ENCODE measurements around the gene TUBA4B. TPM values are rescaled to one million over a fixed set of nuclear protein-coding genes. Genes with fewer than 3 reads are reported as not detected.
"Not testable (repeated sequence)": the region's sequence is repeated elsewhere in the genome, so short reads cannot be mapped to it uniquely, and the experiment has no call there.

Gene TUBA4B
- total RNA-seq, 1 donor from 2014 or later = not detected

DNA sequence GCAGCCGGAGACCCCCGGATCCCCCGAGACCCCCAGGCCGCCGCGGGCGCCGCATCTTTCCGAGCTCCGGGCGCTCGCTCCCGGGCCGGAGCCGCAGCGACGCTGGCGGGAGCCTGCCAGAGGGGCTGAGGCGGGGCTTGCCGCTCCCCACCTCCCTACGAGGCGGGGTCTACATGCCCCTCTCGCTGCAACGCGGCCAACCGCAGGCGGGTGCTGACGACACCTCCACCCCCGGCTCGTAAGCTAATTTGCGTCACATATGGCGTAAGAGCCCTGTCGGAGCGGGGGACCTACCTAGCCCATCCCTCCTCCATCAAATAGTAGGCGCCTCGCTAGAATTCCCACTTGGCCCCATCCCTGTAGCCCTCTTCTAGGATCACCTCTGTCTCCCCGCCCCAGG lies 56.2 kb downstream of the TUBA4B start, which contains the start of gene PTPRN:
Gene PTPRN, minus strand, starts transcription at position 124 of the 400 bp plus-strand sequence. Its CDS starts 69 bp downstream, at position 55.
- Histone ChIP-seq H3K4me1 (ENCODE audit: control insufficient read depth in 3 of 3, insufficient read depth in 3 of 3, low read length in 3 of 3) (no peaks in the 10 kb centered on the region), H3K9ac (ENCODE audit: low read depth in 1 of 3, low read length in 3 of 3) (no peak within 1 kb of the TSS), H3K27me3 (ENCODE audit: control insufficient read depth in 3 of 3, insufficient read depth in 3 of 3, low read length in 3 of 3) (peaks cover 27 to 29% (median 28%) of the 10 kb centered on the region in 3 donors), H3K36me3 (ENCODE audit: control insufficient read depth in 3 of 3, insufficient read depth in 3 of 3, low read length in 3 of 3) (no peaks in the 10 kb centered on the region), H3K27ac (ENCODE audit: low read depth, low read length) (no peak within 1 kb of the TSS), H3K9me3 (ENCODE audit: control insufficient read depth in 3 of 3, low read length in 3 of 3) (no peaks in the 10 kb centered on the region), H3K4me3 (ENCODE audit: low read length in 3 of 3) (no peak within 1 kb of the TSS)

DNA sequence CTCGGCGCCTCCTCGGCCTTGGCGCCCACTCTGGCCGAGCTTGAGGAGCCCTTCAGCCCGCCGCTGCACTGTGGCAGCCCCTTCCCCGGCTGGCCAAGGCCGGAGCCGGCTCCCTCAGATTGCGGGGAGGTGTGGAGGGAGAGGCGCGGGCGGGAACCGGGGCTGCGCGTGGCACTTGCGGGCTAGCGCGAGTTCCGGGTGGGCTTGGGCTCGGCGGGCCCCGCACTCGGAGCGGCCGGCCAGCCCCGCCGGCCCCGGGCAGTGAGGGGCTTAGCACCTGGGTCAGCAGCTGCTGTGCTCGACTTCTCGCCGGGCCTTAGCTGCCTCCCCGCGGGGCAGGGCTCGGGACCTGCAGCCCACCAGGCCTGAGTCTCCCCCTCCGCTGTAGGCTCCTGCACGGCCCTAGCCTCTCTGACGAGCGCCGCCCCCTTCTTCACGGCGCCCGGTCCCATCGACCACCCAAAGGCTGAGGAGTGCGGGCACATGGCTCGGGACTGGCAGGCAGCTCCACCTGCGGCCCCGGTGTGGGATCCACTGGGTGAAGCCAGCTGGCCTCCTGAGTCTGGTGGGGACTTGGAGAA lies 59.7 kb downstream of the TUBA4B start:
- not testable (repeated sequence) for H3K9ac ChIP-seq (ENCODE audit: low read depth in 1 of 3, low read length in 3 of 3)
- peaks cover 19 to 24% (median 22%) of the 10 kb centered on the region in 3 donors for H3K27me3 ChIP-seq (ENCODE audit: control insufficient read depth in 3 of 3, insufficient read depth in 3 of 3, low read length in 3 of 3)

DNA sequence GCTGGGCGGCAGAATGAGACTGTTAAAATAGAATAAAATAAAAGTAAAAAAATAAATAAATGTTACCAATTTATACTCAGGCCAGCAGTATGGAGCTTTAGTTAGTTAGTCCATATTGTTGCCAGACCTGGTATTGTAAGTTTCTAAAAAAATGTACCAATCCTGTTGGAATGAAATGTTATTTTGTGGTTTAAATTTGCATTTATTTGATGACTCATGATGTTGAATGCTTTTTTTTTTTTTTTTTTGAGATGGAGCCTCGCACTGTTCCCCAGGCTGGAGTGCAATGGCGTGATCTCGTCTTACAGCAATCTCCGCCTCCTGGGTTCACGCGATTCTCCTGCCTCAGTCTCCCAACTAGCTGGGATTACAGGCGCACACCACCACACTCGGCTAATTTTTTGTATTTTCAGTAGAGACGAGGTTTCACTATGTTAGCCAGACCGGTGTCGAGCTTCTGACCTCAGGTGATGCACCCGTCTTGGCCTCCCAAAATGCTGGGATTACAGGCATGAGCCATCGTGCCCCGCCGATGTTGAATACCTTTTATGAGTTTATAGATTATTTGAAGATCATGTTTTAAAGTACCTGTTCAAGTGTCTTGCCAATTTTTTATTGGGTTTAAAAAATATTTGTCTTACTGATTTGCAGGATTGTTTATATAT lies 61.9 kb downstream of the TUBA4B start:
- H3K27me3 ChIP-seq (ENCODE audit: control insufficient read depth in 3 of 3, insufficient read depth in 3 of 3, low read length in 3 of 3) = peaks cover 6 to 9% (median 8%) of the 10 kb centered on the region in 3 donors
- H3K27ac ChIP-seq (ENCODE audit: low read depth, low read length) = no peak overlapping the region
- no peak overlapping the region for H3K4me3 ChIP-seq (ENCODE audit: low read length in 3 of 3)
- no peak overlapping the region for H3K9ac ChIP-seq (ENCODE audit: low read depth in 1 of 3, low read length in 3 of 3)
- H3K36me3 ChIP-seq (ENCODE audit: control insufficient read depth in 3 of 3, insufficient read depth in 3 of 3, low read length in 3 of 3) = no peaks in the 10 kb centered on the region
- H3K4me1 ChIP-seq (ENCODE audit: control insufficient read depth in 3 of 3, insufficient read depth in 3 of 3, low read length in 3 of 3) = no peaks in the 10 kb centered on the region
- H3K9me3 ChIP-seq (ENCODE audit: control insufficient read depth in 3 of 3, low read length in 3 of 3) = no peaks in the 10 kb centered on the region

More for the DNA sequence above, 59.7 kb downstream of the TUBA4B start:
- not testable (repeated sequence) for H3K27ac ChIP-seq (ENCODE audit: low read depth, low read length); H3K4me1 ChIP-seq (ENCODE audit: control insufficient read depth in 3 of 3, insufficient read depth in 3 of 3, low read length in 3 of 3); H3K9me3 ChIP-seq (ENCODE audit: control insufficient read depth in 3 of 3, low read length in 3 of 3); H3K36me3 ChIP-seq (ENCODE audit: control insufficient read depth in 3 of 3, insufficient read depth in 3 of 3, low read length in 3 of 3); H3K4me3 ChIP-seq (ENCODE audit: low read length in 3 of 3)

Small RNAs within 50 kb of the gene (small RNA-seq; reads per million reads assigned to genes)
- gene MIR153-1 = 0.07 reads per million

Other genes with a start within 250 kb of the TUBA4B start
- gene CFAP65, start 211.7 kb upstream of the TUBA4B start, total RNA-seq = not detected
- gene IHH, start 192.3 kb upstream of the TUBA4B start, total RNA-seq = not detected
- gene NHEJ1, start 92.4 kb upstream of the TUBA4B start, total RNA-seq = 15.1 TPM
- 0.52 TPM for gene SLC23A3, start 83.2 kb upstream of the TUBA4B start, total RNA-seq
- gene CNPPD1, start 76.3 kb upstream of the TUBA4B start, total RNA-seq = 27.1 TPM
- 35.5 TPM for gene RETREG2, start 75.0 kb upstream of the TUBA4B start, total RNA-seq
- gene ZFAND2B, start 46.5 kb upstream of the TUBA4B start, total RNA-seq = 11.5 TPM
- gene ABCB6, start 34.3 kb upstream of the TUBA4B start, total RNA-seq = 25.6 TPM
- gene ATG9A, start 23.6 kb upstream of the TUBA4B start, total RNA-seq = 16.7 TPM
- gene ANKZF1, start 23.4 kb upstream of the TUBA4B start, total RNA-seq = 27.7 TPM
- 13.0 TPM for gene GLB1L, start 7.8 kb upstream of the TUBA4B start, total RNA-seq
- gene STK16, start 7.8 kb upstream of the TUBA4B start, total RNA-seq = 6.3 TPM
- gene TUBA4A, start 675 bp downstream of the TUBA4B start, total RNA-seq = 30.8 TPM
- 49.6 TPM for gene DNAJB2, start 26.1 kb downstream of the TUBA4B start, total RNA-seq
- not detected for gene PTPRN, start 56.2 kb downstream of the TUBA4B start, total RNA-seq
- not detected for gene RESP18, start 79.5 kb downstream of the TUBA4B start, total RNA-seq
- 25.1 TPM for gene DNPEP, start 134.7 kb downstream of the TUBA4B start, total RNA-seq
- gene DES, start 165.1 kb downstream of the TUBA4B start, total RNA-seq = 3,588 TPM
- 95.5 TPM for gene SPEG, start 181.6 kb downstream of the TUBA4B start, total RNA-seq
- 27.7 TPM for gene GMPPA, start 245.6 kb downstream of the TUBA4B start, total RNA-seq